ENCODE results near the gene FGF16. TPM values are rescaled to one million over a fixed set of nuclear protein-coding genes. Genes with fewer than 3 reads are reported as not detected.

The FGF16 gene
- polyA plus RNA-seq, 3 donors: not detected

GRCh38 chrX:77453190-77453589 lies 6.0 kb downstream of the FGF16 start:
- H3K9me3 Mint-ChIP-seq: peaks cover 0 to 10% (median 0%) of the 10 kb centered on the region in 7 donors

GRCh38 chrX:77455437-77455836 lies 8.2 kb downstream of the FGF16 start:
- Histone ChIP-seq H3K4me2 (replicated peaks; ENCODE audit: extremely low read depth, low read length, poor library complexity, severe bottlenecking) (no peak overlapping the region), H3K79me2 (ENCODE audit: insufficient read depth, low read length) (no peaks in the 10 kb centered on the region), H3K9me3 (replicated peaks in 1 of 2; ENCODE audit: control insufficient read depth in 1 of 2, insufficient read depth in 1 of 2, low read length in 2 of 2) (no peaks in the 10 kb centered on the region), H4K20me1 (ENCODE audit: insufficient read depth, low read length) (no peaks in the 10 kb centered on the region), H3K4me3 (replicated peaks in 1 of 3; ENCODE audit: low read depth in 2 of 3, low read length in 3 of 3) (no peak overlapping the region), H3K9ac (ENCODE audit: insufficient read depth, low read length, poor library complexity, severe bottlenecking) (no peak overlapping the region), H3K4me1 (ENCODE audit: control insufficient read depth in 1 of 2, insufficient read depth in 2 of 2, low read length in 2 of 2) (no peaks in the 10 kb centered on the region), H3K27ac (ENCODE audit: low read depth in 1 of 2, low read length in 2 of 2) (no peak overlapping the region), H3K36me3 (replicated peaks in 1 of 2; ENCODE audit: control insufficient read depth in 1 of 2, insufficient read depth in 2 of 2, low read length in 2 of 2) (no peaks in the 10 kb centered on the region), H2AFZ (ENCODE audit: insufficient read depth, low read depth, low read length, poor library complexity, severe bottlenecking) (no peak overlapping the region), H3K27me3 (ENCODE audit: control insufficient read depth in 2 of 2, insufficient read depth in 2 of 2, low read length in 2 of 2) (no peaks in the 10 kb centered on the region)
- intact Hi-C loops (cut with micrococcal nuclease): no loop called here
- Mint-ChIP-seq H3K4me1 (no peaks in the 10 kb centered on the region), H3K9me3 (peaks cover 0 to 3% (median 0%) of the 10 kb centered on the region in 7 donors), H3K36me3 (no peaks in the 10 kb centered on the region), H3K27ac (peak overlapping the region in 1 of 7 donors; percentile 9), H3K27me3 (ENCODE audit: low read depth in 3 of 3) (peaks cover 1 to 4% (median 3%) of the 10 kb centered on the region in 3 donors), H3K4me3 (no peak overlapping the region)
- DNase-seq: no peak
- TF ChIP-seq CTCF (IDR thresholded peaks at IDR 0.05): no peak
- 100% methylated on average over 1 of the region's 2 CpGs for WGBS (ENCODE audit: insufficient coverage)

More at GRCh38 chrX:77453190-77453589, 6.0 kb downstream of the FGF16 start:
- peaks cover 3 to 8% of the 10 kb centered on the region in 2 donors for H3K27me3 ChIP-seq (ENCODE audit: control insufficient read depth in 2 of 2, insufficient read depth in 2 of 2, low read length in 2 of 2)
- TF ChIP-seq CTCF (IDR thresholded peaks at IDR 0.05): no peak
- H3K9ac ChIP-seq (ENCODE audit: insufficient read depth, low read length, poor library complexity, severe bottlenecking): no peak overlapping the region
- Mint-ChIP-seq H3K27me3 (ENCODE audit: low read depth in 3 of 3) (peaks cover 10 to 16% (median 11%) of the 10 kb centered on the region in 3 donors), H3K27ac (no peak overlapping the region), H3K4me1 (peaks cover 8% of the 10 kb centered on the region), H3K4me3 (no peak overlapping the region), H3K36me3 (no peaks in the 10 kb centered on the region)
- no peaks in the 10 kb centered on the region for H3K79me2 ChIP-seq (ENCODE audit: insufficient read depth, low read length)
- no peak overlapping the region for H2AFZ ChIP-seq (ENCODE audit: insufficient read depth, low read depth, low read length, poor library complexity, severe bottlenecking)
- no peak for DNase-seq
- H3K9me3 ChIP-seq (replicated peaks in 1 of 2; ENCODE audit: control insufficient read depth in 1 of 2, insufficient read depth in 1 of 2, low read length in 2 of 2): no peaks in the 10 kb centered on the region
- no peak overlapping the region for H3K4me2 ChIP-seq (replicated peaks; ENCODE audit: extremely low read depth, low read length, poor library complexity, severe bottlenecking)
- no CpG with 5 or more reads among the region's 2 CpGs for WGBS (ENCODE audit: insufficient coverage)
- no peaks in the 10 kb centered on the region for H3K36me3 ChIP-seq (replicated peaks in 1 of 2; ENCODE audit: control insufficient read depth in 1 of 2, insufficient read depth in 2 of 2, low read length in 2 of 2)
- intact Hi-C loops (cut with micrococcal nuclease): no loop called here
- H3K4me1 ChIP-seq (ENCODE audit: control insufficient read depth in 1 of 2, insufficient read depth in 2 of 2, low read length in 2 of 2): peaks cover 2 to 5% of the 10 kb centered on the region in 2 donors
- no peak overlapping the region for H3K4me3 ChIP-seq (replicated peaks in 1 of 3; ENCODE audit: low read depth in 2 of 3, low read length in 3 of 3)
- no peak overlapping the region for H3K27ac ChIP-seq (ENCODE audit: low read depth in 1 of 2, low read length in 2 of 2)
- H4K20me1 ChIP-seq (ENCODE audit: insufficient read depth, low read length): no peaks in the 10 kb centered on the region

All from CD14-positive monocyte (primary cell).